ENCODE results near the gene MYO1H.
A peak's percentile ranks its signal among the peaks of the same experiment; 100 is the strongest.

MYO1H gene

GRCh38 chr12:109347589-109347988 lies at the start of gene MYO1H:
MYO1H (plus strand) TSS chr12:109347900; CDS start chr12:109347961, 61 bp downstream.
- DNase-seq (ENCODE audit: low read depth), result no peak
- no peaks in the 10 kb centered on the region for H3K4me1 ChIP-seq (ENCODE audit: control insufficient read depth, insufficient read depth, low read length)
- no peaks in the 10 kb centered on the region for H3K36me3 ChIP-seq (ENCODE audit: control insufficient read depth, insufficient read depth, low read length, severe bottlenecking)
- H3K4me3 ChIP-seq (ENCODE audit: low read length), result no peak within 1 kb of the TSS
- H3K27me3 ChIP-seq (replicated peaks; ENCODE audit: control insufficient read depth, insufficient read depth, low read length), result peaks cover 39% of the 10 kb centered on the region
- peaks cover 12% of the 10 kb centered on the region for H3K9me3 ChIP-seq (ENCODE audit: control insufficient read depth, low read length)
- H3K9ac ChIP-seq (ENCODE audit: low read length), result no peak within 1 kb of the TSS

DNA sequence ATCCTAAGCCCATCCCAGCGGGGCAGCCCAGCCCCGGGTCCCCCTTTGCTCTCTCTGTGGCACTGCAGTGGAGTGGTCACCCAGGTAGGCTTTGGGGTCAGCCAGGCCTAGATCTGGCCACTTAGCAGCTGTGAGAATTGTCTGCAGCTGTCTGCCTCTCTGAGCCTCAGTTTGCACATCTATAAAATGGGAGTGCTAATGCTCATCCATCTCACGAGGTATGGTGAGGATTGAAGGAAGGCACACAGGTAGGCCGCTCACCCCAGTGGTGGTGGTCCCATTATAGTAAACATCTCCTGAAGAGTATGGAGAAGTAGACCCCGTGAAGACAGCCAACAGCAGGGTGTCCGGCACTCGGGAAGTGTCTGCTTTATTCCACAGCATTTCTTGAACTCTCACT lies 47.9 kb upstream of the MYO1H start:
- no peaks in the 10 kb centered on the region for H3K9me3 ChIP-seq (ENCODE audit: control insufficient read depth, low read length)
- H3K9ac ChIP-seq (ENCODE audit: low read length), result no peak overlapping the region
- no peak overlapping the region for H3K4me3 ChIP-seq (ENCODE audit: low read length)

GRCh38 chr12:109301643-109302168 lies 46.0 kb upstream of the MYO1H start:
- H3K9ac ChIP-seq (ENCODE audit: low read length), result no peak overlapping the region
- no peak overlapping the region for H3K4me3 ChIP-seq (ENCODE audit: low read length)
- H3K36me3 ChIP-seq (ENCODE audit: control insufficient read depth, insufficient read depth, low read length, severe bottlenecking), result no peaks in the 10 kb centered on the region
- DNase-seq (ENCODE audit: low read depth), result no peak
- peaks cover 81% of the 10 kb centered on the region for H3K27me3 ChIP-seq (replicated peaks; ENCODE audit: control insufficient read depth, insufficient read depth, low read length)
- H3K4me1 ChIP-seq (ENCODE audit: control insufficient read depth, insufficient read depth, low read length), result no peaks in the 10 kb centered on the region
- no peaks in the 10 kb centered on the region for H3K9me3 ChIP-seq (ENCODE audit: control insufficient read depth, low read length)

More for the DNA sequence above, 47.9 kb upstream of the MYO1H start:
- H3K27me3 ChIP-seq (replicated peaks; ENCODE audit: control insufficient read depth, insufficient read depth, low read length), result peaks cover 77% of the 10 kb centered on the region
- H3K36me3 ChIP-seq (ENCODE audit: control insufficient read depth, insufficient read depth, low read length, severe bottlenecking), result no peaks in the 10 kb centered on the region
- DNase-seq (ENCODE audit: low read depth), result no peak
- no peaks in the 10 kb centered on the region for H3K4me1 ChIP-seq (ENCODE audit: control insufficient read depth, insufficient read depth, low read length)

GRCh38 chr12:109302358-109302757 lies 45.3 kb upstream of the MYO1H start:
- H3K36me3 ChIP-seq (ENCODE audit: control insufficient read depth, insufficient read depth, low read length, severe bottlenecking), result no peaks in the 10 kb centered on the region
- H3K9me3 ChIP-seq (ENCODE audit: control insufficient read depth, low read length), result no peaks in the 10 kb centered on the region
- DNase-seq (ENCODE audit: low read depth), result no peak
- H3K9ac ChIP-seq (ENCODE audit: low read length), result no peak overlapping the region
- no peak overlapping the region for H3K4me3 ChIP-seq (ENCODE audit: low read length)
- no peaks in the 10 kb centered on the region for H3K4me1 ChIP-seq (ENCODE audit: control insufficient read depth, insufficient read depth, low read length)
- peaks cover 82% of the 10 kb centered on the region for H3K27me3 ChIP-seq (replicated peaks; ENCODE audit: control insufficient read depth, insufficient read depth, low read length)

- Histone ChIP-seq H3K4me3 (ENCODE audit: low read length) (no peak overlapping the region), H3K9ac (ENCODE audit: low read length) (no peak overlapping the region), H3K36me3 (ENCODE audit: control insufficient read depth, insufficient read depth, low read length, severe bottlenecking) (no peaks in the 10 kb centered on the region), H3K9me3 (ENCODE audit: control insufficient read depth, low read length) (no peaks in the 10 kb centered on the region), H3K4me1 (ENCODE audit: control insufficient read depth, insufficient read depth, low read length) (no peaks in the 10 kb centered on the region), H3K27me3 (replicated peaks; ENCODE audit: control insufficient read depth, insufficient read depth, low read length) (peaks cover 83% of the 10 kb centered on the region)
- DNase-seq (ENCODE audit: low read depth), result no peak
Observed at GRCh38 chr12:109302770-109303169, 44.9 kb upstream of the MYO1H start.

DNA sequence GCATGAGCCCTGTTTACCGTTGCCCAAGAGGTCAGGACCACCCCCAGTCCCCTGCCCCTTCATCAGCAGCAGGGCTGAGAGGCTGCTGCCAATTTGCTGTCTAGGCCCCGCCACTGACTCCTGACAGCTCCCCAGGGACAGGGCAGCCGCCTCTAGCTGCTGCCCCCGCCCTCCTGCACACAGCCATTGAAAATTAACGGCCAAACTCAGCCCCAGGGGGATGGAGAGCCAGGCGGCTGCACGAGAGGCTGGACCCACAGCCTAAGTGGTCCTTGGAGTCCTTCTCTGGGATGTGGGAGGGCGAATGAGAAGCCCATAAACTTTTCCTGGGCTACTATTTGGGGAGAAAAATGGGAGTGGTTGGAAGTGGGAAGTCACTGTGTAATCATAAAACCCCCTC lies 43.2 kb upstream of the MYO1H start:
- Histone ChIP-seq H3K4me1 (ENCODE audit: control insufficient read depth, insufficient read depth, low read length) (no peaks in the 10 kb centered on the region), H3K4me3 (ENCODE audit: low read length) (no peak overlapping the region), H3K9me3 (ENCODE audit: control insufficient read depth, low read length) (no peaks in the 10 kb centered on the region), H3K36me3 (ENCODE audit: control insufficient read depth, insufficient read depth, low read length, severe bottlenecking) (no peaks in the 10 kb centered on the region), H3K9ac (ENCODE audit: low read length) (no peak overlapping the region), H3K27me3 (replicated peaks; ENCODE audit: control insufficient read depth, insufficient read depth, low read length) (peaks cover 83% of the 10 kb centered on the region)
- DNase-seq (ENCODE audit: low read depth), result no peak

DNA sequence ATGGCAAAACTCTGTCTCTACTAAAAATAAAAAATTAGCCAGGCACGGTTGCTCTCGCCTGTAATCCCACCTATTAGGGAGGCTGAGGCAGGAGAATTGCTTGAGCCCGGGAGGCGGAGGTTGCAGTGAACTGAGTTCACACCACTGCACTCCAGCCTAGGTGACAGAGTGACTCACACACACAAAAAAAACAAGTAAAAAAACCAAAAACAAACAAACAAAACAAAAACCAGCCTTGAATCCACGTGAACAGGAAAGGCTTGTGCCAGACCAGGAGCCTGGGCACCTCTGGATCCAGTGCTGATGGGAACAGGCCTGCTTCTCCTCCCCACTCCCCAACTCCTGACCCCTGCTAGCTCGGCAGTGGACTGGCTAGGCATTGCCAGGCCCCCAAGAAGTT lies 42.2 kb upstream of the MYO1H start:
- H3K9ac ChIP-seq (ENCODE audit: low read length), result no peak overlapping the region
- H3K9me3 ChIP-seq (ENCODE audit: control insufficient read depth, low read length), result no peaks in the 10 kb centered on the region
- no peak for DNase-seq (ENCODE audit: low read depth)
- H3K27me3 ChIP-seq (replicated peaks; ENCODE audit: control insufficient read depth, insufficient read depth, low read length), result peaks cover 81% of the 10 kb centered on the region
- no peak overlapping the region for H3K4me3 ChIP-seq (ENCODE audit: low read length)
- peaks cover 4% of the 10 kb centered on the region for H3K4me1 ChIP-seq (ENCODE audit: control insufficient read depth, insufficient read depth, low read length)
- H3K36me3 ChIP-seq (ENCODE audit: control insufficient read depth, insufficient read depth, low read length, severe bottlenecking), result no peaks in the 10 kb centered on the region

DNA sequence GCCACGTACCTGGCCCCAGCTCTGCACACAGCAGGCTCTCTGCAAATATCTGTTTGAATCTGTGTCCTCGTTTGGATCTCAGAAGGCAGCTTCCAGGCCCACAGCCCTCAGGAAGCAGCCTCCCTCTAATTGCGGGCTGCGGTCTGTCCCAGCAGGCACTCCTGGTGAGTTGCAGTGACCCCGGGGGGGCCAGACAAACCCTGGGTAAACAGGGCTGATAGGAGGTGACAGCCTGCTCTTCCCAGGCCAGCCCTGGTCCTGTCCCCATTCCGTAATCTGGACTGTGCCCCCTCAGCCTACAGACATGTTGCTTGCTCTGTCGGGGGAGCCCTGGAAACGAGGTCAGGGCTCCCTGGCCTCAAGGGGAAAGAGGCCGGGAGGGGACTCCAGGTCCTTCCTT lies 40.6 kb upstream of the MYO1H start:
- Histone ChIP-seq H3K9ac (ENCODE audit: low read length) (no peak overlapping the region), H3K4me3 (ENCODE audit: low read length) (no peak overlapping the region), H3K4me1 (ENCODE audit: control insufficient read depth, insufficient read depth, low read length) (peaks cover 4% of the 10 kb centered on the region), H3K36me3 (ENCODE audit: control insufficient read depth, insufficient read depth, low read length, severe bottlenecking) (no peaks in the 10 kb centered on the region), H3K27me3 (replicated peaks; ENCODE audit: control insufficient read depth, insufficient read depth, low read length) (peaks cover 81% of the 10 kb centered on the region), H3K9me3 (ENCODE audit: control insufficient read depth, low read length) (no peaks in the 10 kb centered on the region)
- no peak for DNase-seq (ENCODE audit: low read depth)

DNA sequence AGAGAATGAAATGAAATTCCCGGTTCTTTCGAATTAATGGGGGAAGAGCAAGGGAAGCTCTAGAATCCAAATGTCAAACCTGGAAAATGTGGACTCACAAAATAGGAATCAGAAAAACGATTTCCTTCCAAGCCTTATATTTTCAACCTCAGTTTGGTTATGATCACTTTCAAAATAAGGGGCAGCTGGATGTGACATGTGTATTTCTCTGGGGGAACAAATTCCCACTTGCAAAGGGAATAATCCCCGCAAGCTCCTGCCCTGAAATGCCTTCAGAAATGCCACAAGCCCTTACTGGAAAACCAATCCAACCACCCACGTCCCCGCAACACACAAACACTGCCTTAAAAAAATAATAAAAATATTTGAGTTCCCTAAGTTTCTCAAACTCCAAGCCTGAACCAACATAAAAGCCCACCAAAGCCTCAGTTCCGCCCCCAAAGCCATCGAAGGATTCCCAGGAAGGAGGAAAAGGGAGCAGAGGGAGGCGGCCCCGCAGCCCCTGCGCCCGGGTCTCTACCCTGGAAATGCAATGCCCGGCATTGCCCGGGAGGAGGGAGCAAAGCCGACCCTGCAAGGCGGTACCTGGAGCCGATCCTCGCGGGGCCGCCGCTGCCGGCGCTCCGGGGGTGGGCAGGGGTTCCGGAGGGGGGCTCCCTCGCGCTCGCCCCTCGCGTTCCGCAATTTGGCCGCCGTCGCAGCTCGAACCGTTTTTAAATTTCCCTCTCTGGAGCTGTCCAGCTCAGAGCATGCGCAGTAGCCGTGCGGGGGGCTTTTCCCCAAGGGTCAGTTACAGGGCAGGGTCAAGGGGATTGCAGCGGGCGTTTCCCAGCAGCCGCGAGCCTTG lies 38.9 kb upstream of the MYO1H start, which contains the start of gene FOXN4:
FOXN4 (minus strand) TSS at position 751 of the 847 bp plus-strand sequence. CDS start 963 bp downstream, outside the sequence.
- DNase-seq (ENCODE audit: low read depth), result peak; percentile 4
- no peaks in the 10 kb centered on the region for H3K36me3 ChIP-seq (ENCODE audit: control insufficient read depth, insufficient read depth, low read length, severe bottlenecking)
- H3K9ac ChIP-seq (ENCODE audit: low read length), result no peak within 1 kb of the TSS
- no peaks in the 10 kb centered on the region for H3K9me3 ChIP-seq (ENCODE audit: control insufficient read depth, low read length)
- H3K4me1 ChIP-seq (ENCODE audit: control insufficient read depth, insufficient read depth, low read length), result peaks cover 4% of the 10 kb centered on the region
- peaks cover 75% of the 10 kb centered on the region for H3K27me3 ChIP-seq (replicated peaks; ENCODE audit: control insufficient read depth, insufficient read depth, low read length)
- peak within 1 kb of the TSS; percentile 67 for H3K4me3 ChIP-seq (ENCODE audit: low read length)

- peak; percentile 45 for DNase-seq (ENCODE audit: low read depth)
- Histone ChIP-seq H3K27me3 (replicated peaks; ENCODE audit: control insufficient read depth, insufficient read depth, low read length) (peaks cover 69% of the 10 kb centered on the region), H3K4me3 (ENCODE audit: low read length) (peak overlapping the region; percentile 67)
Observed at GRCh38 chr12:109309381-109310246, 38.1 kb upstream of the MYO1H start.

More at GRCh38 chr12:109309381-109310246, 38.1 kb upstream of the MYO1H start:
- Histone ChIP-seq H3K9me3 (ENCODE audit: control insufficient read depth, low read length) (no peaks in the 10 kb centered on the region), H3K9ac (ENCODE audit: low read length) (no peak overlapping the region), H3K4me1 (ENCODE audit: control insufficient read depth, insufficient read depth, low read length) (peaks cover 4% of the 10 kb centered on the region), H3K36me3 (ENCODE audit: control insufficient read depth, insufficient read depth, low read length, severe bottlenecking) (no peaks in the 10 kb centered on the region)
